ENCODE results near the gene LRMDA.

The LRMDA gene

GRCh38 chr10:76388321-76389023 is 957.0 kb downstream of the LRMDA start:
- ChIA-PET POLR2A (no interaction called here), CTCF (interaction anchor here (0.7 kb wide), 1 partner anchor 10 kb away, joined by 3 read pairs; no protein-coding TSS in a partner anchor)
- Histone ChIP-seq H3K4me3 (ENCODE audit: low read depth, low read length) (no peak overlapping the region), H3K9me3 (ENCODE audit: control insufficient read depth, insufficient read depth, low read depth, low read length) (no peaks in the 10 kb centered on the region), H3K36me3 (ENCODE audit: control insufficient read depth in 2 of 2, insufficient read depth in 1 of 2, low read length in 2 of 2) (no peaks in the 10 kb centered on the region), H3K4me1 (ENCODE audit: control insufficient read depth, insufficient read depth, low read length) (no peaks in the 10 kb centered on the region), H3K27ac (ENCODE audit: extremely low read depth, low read depth, low read length) (no peak overlapping the region)
- TF ChIP-seq ZNF768 (tag by site-specific recombination; IDR thresholded peaks at IDR 0.05) (no peak), ZNF350 (tag by site-specific recombination; IDR thresholded peaks at IDR 0.05) (no peak), ZBTB20 (tag by site-specific recombination; IDR thresholded peaks at IDR 0.05) (no peak), ZNF623 (tag by site-specific recombination; IDR thresholded peaks at IDR 0.05) (no peak), ZBTB26 (tag by site-specific recombination; optimal IDR thresholded peaks at IDR 0.05) (no peak), GLIS2 (tag by site-specific recombination; IDR thresholded peaks at IDR 0.05) (no peak), ZNF16 (tag by site-specific recombination; IDR thresholded peaks at IDR 0.05; ENCODE audit: low read depth) (no peak), ZNF610 (tag by site-specific recombination; IDR thresholded peaks at IDR 0.05; ENCODE audit: borderline replicate concordance) (no peak), YY1 (tag by site-specific recombination; IDR thresholded peaks at IDR 0.05) (no peak), ATF2 (tag by site-specific recombination; IDR thresholded peaks at IDR 0.05; ENCODE audit: low read depth) (no peak), ZNF398 (tag by site-specific recombination; IDR thresholded peaks at IDR 0.05) (no peak), ZNF184 (tag by site-specific recombination; IDR thresholded peaks at IDR 0.05) (no peak), ZNF76 (tag by site-specific recombination; IDR thresholded peaks at IDR 0.05; ENCODE audit: borderline replicate concordance, low read depth) (no peak), ZNF404 (tag by site-specific recombination; IDR thresholded peaks at IDR 0.05) (no peak)

- H3K27ac ChIP-seq (ENCODE audit: extremely low read depth, low read depth, low read length) = no peak overlapping the region
- POLR2A ChIA-PET = no interaction called here
- H3K4me1 ChIP-seq (ENCODE audit: control insufficient read depth, insufficient read depth, low read length) = no peaks in the 10 kb centered on the region
- no peaks in the 10 kb centered on the region for H3K36me3 ChIP-seq (ENCODE audit: control insufficient read depth in 2 of 2, insufficient read depth in 1 of 2, low read length in 2 of 2)
- CTCF ChIA-PET = no interaction called here
- H3K9me3 ChIP-seq (ENCODE audit: control insufficient read depth, insufficient read depth, low read depth, low read length) = no peaks in the 10 kb centered on the region
- H3K4me3 ChIP-seq (ENCODE audit: low read depth, low read length) = no peak overlapping the region
- TF ChIP-seq ZNF202 (tag by site-specific recombination; IDR thresholded peaks at IDR 0.05; ENCODE audit: borderline replicate concordance) = no peak
- no peak for TF ChIP-seq ZNF426 (tag by site-specific recombination; IDR thresholded peaks at IDR 0.05)
- TF ChIP-seq INSM2 (tag by site-specific recombination; IDR thresholded peaks at IDR 0.05) = no peak
- no peak for TF ChIP-seq ZBTB8A (tag by site-specific recombination; IDR thresholded peaks at IDR 0.05)
- no peak for TF ChIP-seq TRIM28 (IDR thresholded peaks at IDR 0.05; ENCODE audit: borderline replicate concordance, low read length)
- TF ChIP-seq ZNF341 (tag by site-specific recombination; IDR thresholded peaks at IDR 0.05; ENCODE audit: low read depth) = no peak
- TF ChIP-seq ZNF184 (tag by site-specific recombination; IDR thresholded peaks at IDR 0.05) = no peak
- TF ChIP-seq ZNF155 (tag by site-specific recombination; IDR thresholded peaks at IDR 0.05) = no peak
- TF ChIP-seq OVOL3 (tag by site-specific recombination; IDR thresholded peaks at IDR 0.05) = no peak
- TF ChIP-seq ZBTB10 (tag by site-specific recombination; IDR thresholded peaks at IDR 0.05) = no peak
Observed at GRCh38 chr10:76393875-76394706, 962.7 kb downstream of the LRMDA start.
